GM21423 (cell line): ENCODE measurements around the gene PRH1.

Source experiments
- ATAC-seq: cut with Tn5 transposase; IDR thresholded peaks from one replicate; pipeline ENCODE4 v1.9.1; 2021; ENCODE audit warnings: mild to moderate bottlenecking, moderate library complexity; ENCODE audit not compliant: unreplicated experiment

The PRH1 gene

GRCh38 chr12:10842862-10843261 lies 41.2 kb downstream of the PRH1 start:
- no peak for ATAC-seq

- no peak for ATAC-seq
Measured at GRCh38 chr12:10838461-10838860, 45.6 kb downstream of the PRH1 start.
